Skeletal muscle satellite cell (primary cell): Measurements from ENCODE around the gene HRH1.
"Not testable (repeated sequence)": the region's sequence is repeated elsewhere in the genome, so short reads cannot be mapped to it uniquely, and the experiment has no call there.

Experiments
- H3K27me3 ChIP-seq: 2 replicates; pipeline ENCODE4 v1.7.0; 2013; ENCODE audit warnings: low read length; ENCODE audit not compliant: control insufficient read depth, insufficient read depth
- H3K36me3 ChIP-seq: 2 replicates; pipeline ENCODE4 v1.7.0; 2013; ENCODE audit warnings: mild to moderate bottlenecking, control low read depth, low read length; ENCODE audit not compliant: insufficient read depth
- H3K4me1 ChIP-seq: 2 replicates; pipeline ENCODE4 v1.7.0; 2013; ENCODE audit warnings: low read length; ENCODE audit not compliant: control insufficient read depth, insufficient read depth
- H3K4me2 ChIP-seq: 2 replicates; pipeline ENCODE4 v1.7.0; 2013; ENCODE audit warnings: mild to moderate bottlenecking, low read length
- H3K4me3 ChIP-seq: 2 replicates; pipeline ENCODE4 v1.7.0; 2013; ENCODE audit warnings: low read length
- H3K9ac ChIP-seq: 2 replicates; pipeline ENCODE4 v1.7.0; 2013; ENCODE audit warnings: mild to moderate bottlenecking, low read depth, low read length, moderate library complexity
- H3K9me3 ChIP-seq: replicated peaks from 2 replicates; pipeline ENCODE4 v1.7.0; 2013; ENCODE audit warnings: mild to moderate bottlenecking, control low read depth, low read length

Gene HRH1

DNA sequence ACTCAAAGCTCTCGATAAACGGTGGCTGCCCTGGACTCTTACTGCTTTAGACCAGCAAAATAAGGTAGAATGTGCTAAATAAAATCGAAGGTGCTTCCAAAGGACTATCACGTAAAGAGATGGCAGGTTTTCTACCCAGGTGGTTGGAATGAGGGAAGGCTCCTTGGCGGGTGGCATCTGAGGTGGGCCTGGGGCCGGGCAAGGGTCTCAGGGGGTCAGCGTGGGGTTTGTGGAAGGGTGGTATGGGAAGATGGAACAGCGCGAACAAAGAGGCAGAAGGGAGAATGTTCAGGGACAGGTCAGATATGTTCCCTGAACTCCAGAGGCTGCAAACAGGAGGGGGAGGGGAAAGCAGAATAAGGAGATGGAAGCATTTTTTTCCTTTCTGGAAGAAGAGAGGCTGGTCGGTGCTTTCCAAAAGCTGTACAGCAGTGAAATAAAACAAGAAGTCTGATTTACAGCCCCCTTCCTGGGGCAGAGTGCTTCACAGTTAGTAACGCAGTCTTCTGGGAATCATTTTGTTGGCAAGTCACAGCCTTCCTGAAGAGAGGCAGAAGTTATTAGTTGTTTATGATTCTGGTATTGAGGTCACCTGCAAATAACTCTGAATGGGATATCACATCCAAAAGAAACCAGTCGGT, 59.6 kb downstream of the HRH1 start:
- Histone ChIP-seq H3K4me3 (no peak overlapping the region), H3K4me2 (no peak overlapping the region), H3K9ac (no peak overlapping the region), H3K36me3 (no peaks in the 10 kb centered on the region), H3K4me1 (peaks cover 23% of the 10 kb centered on the region), H3K9me3 (no peaks in the 10 kb centered on the region), H3K27me3 (no peaks in the 10 kb centered on the region)

- Histone ChIP-seq H3K27me3 (no peaks in the 10 kb centered on the region), H3K9me3 (no peaks in the 10 kb centered on the region), H3K4me2 (no peak overlapping the region), H3K4me1 (peaks cover 23% of the 10 kb centered on the region), H3K4me3 (no peak overlapping the region), H3K9ac (no peak overlapping the region), H3K36me3 (no peaks in the 10 kb centered on the region)
These were observed 60.2 kb downstream of the HRH1 start for GRCh38 chr3:11214451-11214978.

- H3K4me2 ChIP-seq, H3K9me3 ChIP-seq, H3K4me1 ChIP-seq, H3K9ac ChIP-seq, H3K27me3 ChIP-seq, H3K36me3 ChIP-seq, H3K4me3 ChIP-seq: not testable (repeated sequence)
These were observed 63.1 kb downstream of the HRH1 start for GRCh38 chr3:11217370-11217769.

DNA sequence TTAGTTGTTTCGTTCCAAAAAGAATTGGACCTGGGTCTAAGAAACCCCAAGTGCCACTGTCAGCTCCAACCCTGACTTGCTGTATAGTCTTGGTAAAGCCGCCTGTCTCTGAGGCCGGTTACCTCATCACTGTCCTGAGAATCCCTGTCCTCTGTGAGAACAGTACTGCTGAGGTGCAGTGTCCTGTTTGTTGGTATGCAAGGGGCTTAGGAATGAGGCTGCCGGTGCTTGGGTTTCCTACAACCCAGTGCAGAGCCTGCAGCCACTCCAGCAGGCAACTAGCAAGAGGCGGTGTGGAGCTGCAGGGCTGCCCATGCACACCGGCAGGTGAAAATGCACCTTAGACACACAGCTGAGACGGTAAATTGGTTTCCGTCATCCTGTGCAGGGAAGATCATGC, 65.9 kb downstream of the HRH1 start:
- H3K9me3 ChIP-seq: no peaks in the 10 kb centered on the region
- peaks cover 5% of the 10 kb centered on the region for H3K4me1 ChIP-seq
- H3K36me3 ChIP-seq: peaks cover 2% of the 10 kb centered on the region
- no peak overlapping the region for H3K4me3 ChIP-seq
- no peak overlapping the region for H3K4me2 ChIP-seq
- no peaks in the 10 kb centered on the region for H3K27me3 ChIP-seq
- no peak overlapping the region for H3K9ac ChIP-seq

GRCh38 chr3:11221818-11222415, 67.6 kb downstream of the HRH1 start:
- H3K4me1 ChIP-seq: peaks cover 16% of the 10 kb centered on the region
- no peaks in the 10 kb centered on the region for H3K9me3 ChIP-seq
- H3K27me3 ChIP-seq: no peaks in the 10 kb centered on the region
- no peak overlapping the region for H3K9ac ChIP-seq
- H3K4me3 ChIP-seq: no peak overlapping the region
- H3K4me2 ChIP-seq: no peak overlapping the region
- peaks cover 2% of the 10 kb centered on the region for H3K36me3 ChIP-seq

GRCh38 chr3:11224010-11224409, 69.7 kb downstream of the HRH1 start:
- peaks cover 16% of the 10 kb centered on the region for H3K4me1 ChIP-seq
- no peak overlapping the region for H3K4me2 ChIP-seq
- no peak overlapping the region for H3K9ac ChIP-seq
- H3K27me3 ChIP-seq: no peaks in the 10 kb centered on the region
- no peak overlapping the region for H3K4me3 ChIP-seq
- H3K9me3 ChIP-seq: no peaks in the 10 kb centered on the region
- peaks cover 2% of the 10 kb centered on the region for H3K36me3 ChIP-seq

- no peaks in the 10 kb centered on the region for H3K27me3 ChIP-seq
- peaks cover 2% of the 10 kb centered on the region for H3K36me3 ChIP-seq
- H3K4me2 ChIP-seq: peak overlapping the region; percentile 66
- peak overlapping the region; percentile 52 for H3K4me3 ChIP-seq
- no peaks in the 10 kb centered on the region for H3K9me3 ChIP-seq
- peak overlapping the region; percentile 43 for H3K9ac ChIP-seq
- H3K4me1 ChIP-seq: peaks cover 16% of the 10 kb centered on the region
These were observed 70.6 kb downstream of the HRH1 start for GRCh38 chr3:11224870-11225229.

GRCh38 chr3:11226042-11226370, 71.7 kb downstream of the HRH1 start:
- Histone ChIP-seq H3K9me3 (no peaks in the 10 kb centered on the region), H3K36me3 (peaks cover 2% of the 10 kb centered on the region), H3K27me3 (no peaks in the 10 kb centered on the region), H3K9ac (peak overlapping the region; percentile 43), H3K4me3 (peak overlapping the region; percentile 30), H3K4me2 (peak overlapping the region; percentile 66), H3K4me1 (peaks cover 16% of the 10 kb centered on the region)

- no peak overlapping the region for H3K4me2 ChIP-seq
- no peak overlapping the region for H3K4me3 ChIP-seq
- no peak overlapping the region for H3K9ac ChIP-seq
- no peaks in the 10 kb centered on the region for H3K9me3 ChIP-seq
- no peaks in the 10 kb centered on the region for H3K27me3 ChIP-seq
- peaks cover 2% of the 10 kb centered on the region for H3K36me3 ChIP-seq
- peaks cover 16% of the 10 kb centered on the region for H3K4me1 ChIP-seq
These were observed 73.7 kb downstream of the HRH1 start for GRCh38 chr3:11228041-11228440.

DNA sequence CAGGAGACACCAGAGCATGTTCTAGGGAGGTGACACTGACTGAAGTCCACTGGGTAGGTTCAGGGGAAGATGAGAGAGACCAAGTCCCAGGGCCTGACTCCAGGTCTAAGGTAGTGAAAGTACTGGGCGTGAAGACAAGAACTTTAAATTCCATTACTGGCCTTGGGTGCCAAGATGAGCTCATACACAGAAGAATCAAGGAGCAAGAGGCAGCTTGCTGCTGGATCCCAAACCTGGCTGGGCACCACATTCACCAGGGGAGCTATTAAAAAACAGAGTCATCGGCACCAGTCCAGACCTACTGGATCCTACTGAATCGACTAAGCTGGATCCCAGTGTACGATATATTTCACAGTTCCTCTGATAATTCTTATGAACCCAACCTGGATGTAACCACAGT, 75.8 kb downstream of the HRH1 start:
- no peak overlapping the region for H3K9ac ChIP-seq
- H3K36me3 ChIP-seq: peaks cover 6% of the 10 kb centered on the region
- H3K27me3 ChIP-seq: no peaks in the 10 kb centered on the region
- H3K4me2 ChIP-seq: no peak overlapping the region
- H3K4me3 ChIP-seq: no peak overlapping the region
- no peaks in the 10 kb centered on the region for H3K9me3 ChIP-seq
- H3K4me1 ChIP-seq: peaks cover 12% of the 10 kb centered on the region

DNA sequence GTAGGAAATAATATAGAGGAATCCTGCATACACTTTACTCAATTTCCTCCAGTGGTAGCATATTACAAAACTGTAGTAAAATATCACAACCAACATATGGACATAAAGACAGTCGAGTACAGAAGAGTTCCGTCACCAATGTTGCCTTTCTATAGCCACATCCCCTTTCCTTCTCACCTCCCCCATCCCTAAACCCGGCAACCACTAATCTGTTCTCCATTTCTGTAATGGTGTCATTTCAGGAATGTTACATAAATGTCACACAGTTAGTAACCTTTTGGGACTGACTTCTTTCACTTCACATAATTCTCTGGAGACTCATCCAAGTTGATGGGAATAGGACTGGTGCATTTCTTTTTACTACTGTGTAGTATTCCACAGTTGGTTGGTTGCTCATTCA, 76.5 kb downstream of the HRH1 start:
- Histone ChIP-seq H3K4me2 (no peak overlapping the region), H3K9ac (no peak overlapping the region), H3K27me3 (no peaks in the 10 kb centered on the region), H3K4me1 (peaks cover 5% of the 10 kb centered on the region), H3K9me3 (no peaks in the 10 kb centered on the region), H3K4me3 (no peak overlapping the region), H3K36me3 (peaks cover 6% of the 10 kb centered on the region)

DNA sequence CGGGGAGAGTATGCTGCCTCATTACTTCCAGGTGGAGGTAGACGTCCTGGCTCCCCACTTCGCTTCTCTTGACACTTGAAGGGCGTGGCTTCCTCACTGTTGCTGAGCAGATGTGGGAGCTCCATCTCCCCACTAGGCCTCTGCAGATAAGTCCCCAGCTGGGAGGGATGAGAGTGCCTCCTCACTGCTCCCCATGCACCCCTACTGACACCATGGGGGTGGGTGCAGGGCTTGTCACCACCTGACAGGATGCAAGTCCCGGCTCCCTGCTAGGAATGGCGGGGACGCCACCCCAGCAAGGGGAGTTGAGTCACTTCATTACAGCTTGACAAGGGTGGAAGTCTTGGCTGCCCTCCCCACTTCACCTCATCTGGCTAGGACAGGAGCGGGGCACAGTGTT, 81.1 kb downstream of the HRH1 start:
- Histone ChIP-seq H3K4me3 (no peak overlapping the region), H3K27me3 (no peaks in the 10 kb centered on the region), H3K9ac (no peak overlapping the region), H3K4me2 (no peak overlapping the region), H3K36me3 (peaks cover 6% of the 10 kb centered on the region), H3K4me1 (peaks cover 12% of the 10 kb centered on the region), H3K9me3 (peaks cover 3% of the 10 kb centered on the region)
